Caco-2 (cell line): ENCODE data around the gene FBXL4. TPM values are rescaled to one million over a fixed set of nuclear protein-coding genes. Genes with fewer than 3 reads are reported as not detected.

Experiments used
- BruUV-seq: library from RNA; stranded (reverse); fragments of 400-500 nt; replicated peaks from 2 replicates; lab custom pipeline; 2021; lab: Mats Ljungman, UMichigan
- CTCF ChIA-PET: fragments of 300-600 bp; sonication (Branson Sonifier 250); formaldehyde crosslinking; loops from one replicate; lab custom pipeline; 2022; ENCODE audit warnings: antibody characterized with exemption; lab: Charles Lee
- POLR2A ChIA-PET: fragments of 300-600 bp; sonication (Branson Sonifier 250); formaldehyde crosslinking; loops from one replicate; lab custom pipeline; 2022; ENCODE audit warnings: antibody characterized with exemption; lab: Charles Lee
- DNase-seq, 2 experiments: peaks; one replicate each; pipeline versions ENCODE4 v3.0.0 to v3.0.0-alpha.2; 2020 to 2022
- H3K27me3 ChIP-seq: replicated peaks from 2 replicates; pipeline ENCODE4 v1.6.0; 2011; ENCODE audit warnings: low read length; ENCODE audit not compliant: control insufficient read depth, insufficient read depth
- H3K36me3 ChIP-seq: 2 replicates; pipeline ENCODE4 v1.5.1; 2011; ENCODE audit warnings: low read length; ENCODE audit not compliant: control insufficient read depth, insufficient read depth
- H3K4me1 ChIP-seq: fragments of 250-450 bp; sonication (Bioruptor Pico); 2 replicates; pipeline ENCODE4 v1.5.1; 2020; ENCODE audit warnings: mild to moderate bottlenecking
- H3K4me3 ChIP-seq: 2 replicates; pipeline ENCODE4 v1.5.1; 2011; ENCODE audit warnings: low read depth, mild to moderate bottlenecking, control low read depth, low read length
- H3K9me3 ChIP-seq: fragments of 250-450 bp; sonication (Bioruptor Pico); 2 replicates; pipeline ENCODE4 v1.5.1; 2020; ENCODE audit warnings: mild to moderate bottlenecking, moderate library complexity
- H3K27ac Mint-ChIP-seq: one replicate; pipeline ENCODE4 v1.8.0; 2022; ENCODE audit warnings: mixed read lengths; ENCODE audit not compliant: unreplicated experiment
- H3K27me3 Mint-ChIP-seq: one replicate; pipeline ENCODE4 v1.8.0; 2022; ENCODE audit warnings: mixed read lengths; ENCODE audit not compliant: insufficient read depth, unreplicated experiment
- H3K36me3 Mint-ChIP-seq: one replicate; pipeline ENCODE4 v1.8.0; 2022; ENCODE audit warnings: mild to moderate bottlenecking, mixed read lengths; ENCODE audit not compliant: insufficient read depth, unreplicated experiment
- H3K4me1 Mint-ChIP-seq: one replicate; pipeline ENCODE4 v1.8.0; 2022; ENCODE audit warnings: low read depth, mixed read lengths; ENCODE audit not compliant: unreplicated experiment
- H3K4me3 Mint-ChIP-seq: one replicate; pipeline ENCODE4 v1.8.0; 2022; ENCODE audit warnings: mild to moderate bottlenecking, moderate library complexity, mixed read lengths; ENCODE audit not compliant: unreplicated experiment
- H3K9me3 Mint-ChIP-seq: one replicate; pipeline ENCODE4 v1.8.0; 2022; ENCODE audit warnings: mixed read lengths; ENCODE audit not compliant: unreplicated experiment
- intact Hi-C: fragments of 100-400 bp; cut with micrococcal nuclease; formaldehyde crosslinking; loops from one replicate; pipeline ENCODE4 v1.10.0; 2022; ENCODE audit not compliant: unreplicated experiment
- total RNA-seq: library from RNA; stranded (reverse); gene quantifications from 2 replicates; pipeline ENCODE4 v1.2.3, GENCODE V29; 2022
- TF ChIP-seq, protein P1 (sequence below), 2 experiments: fragments of 200-600 bp in 1 of 2; IDR thresholded peaks; 1 replicate in 1 of 2; 2 replicates in 1 of 2; pipeline versions ENCODE4 v1.5.1 to v1.8.0; 2011 to 2022; ENCODE audit warnings: antibody characterized with exemption in 1 of 2, control low read depth in 1 of 2, inconsistent platforms in 1 of 2, low read depth in 1 of 2, low read length in 1 of 2, mild to moderate bottlenecking in 1 of 2, moderate library complexity in 1 of 2; ENCODE audit not compliant: insufficient read depth in 1 of 2, severe bottlenecking in 1 of 2, unreplicated experiment in 1 of 2

Gene FBXL4
- total RNA-seq, 1 experiment from 2014 or later = 5.9 TPM

DNA sequence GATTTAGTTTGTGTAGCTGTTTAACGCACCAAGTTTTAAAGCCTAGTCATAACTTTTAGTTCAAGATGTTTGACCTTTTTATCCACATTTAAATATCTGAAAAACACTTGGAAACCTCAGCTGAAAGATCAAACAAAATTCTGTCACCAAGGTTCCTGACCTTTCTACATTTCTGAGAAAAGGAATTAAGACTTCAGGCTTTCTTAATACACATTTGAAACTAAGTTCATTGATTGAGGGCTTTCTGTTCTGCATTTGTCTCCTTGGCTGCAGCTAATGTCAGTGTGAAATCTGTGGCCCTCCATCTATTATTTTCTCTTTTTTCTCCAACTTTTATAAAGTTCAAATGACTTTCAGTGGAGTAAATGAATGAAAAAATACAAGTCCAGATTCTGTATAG lies 22.7 kb upstream of the FBXL4 start:
- Mint-ChIP-seq H3K27me3 (peaks cover 4% of the 10 kb centered on the region), H3K4me3 (no peak overlapping the region), H3K9me3 (no peaks in the 10 kb centered on the region), H3K36me3 (no peaks in the 10 kb centered on the region), H3K4me1 (no peaks in the 10 kb centered on the region), H3K27ac (no peak overlapping the region)
- BruUV-seq = no TSS peak
- H3K27me3 ChIP-seq = no peaks in the 10 kb centered on the region
- no peaks in the 10 kb centered on the region for H3K36me3 ChIP-seq
- no peak overlapping the region for H3K4me3 ChIP-seq
- TF ChIP-seq, protein P1, sequence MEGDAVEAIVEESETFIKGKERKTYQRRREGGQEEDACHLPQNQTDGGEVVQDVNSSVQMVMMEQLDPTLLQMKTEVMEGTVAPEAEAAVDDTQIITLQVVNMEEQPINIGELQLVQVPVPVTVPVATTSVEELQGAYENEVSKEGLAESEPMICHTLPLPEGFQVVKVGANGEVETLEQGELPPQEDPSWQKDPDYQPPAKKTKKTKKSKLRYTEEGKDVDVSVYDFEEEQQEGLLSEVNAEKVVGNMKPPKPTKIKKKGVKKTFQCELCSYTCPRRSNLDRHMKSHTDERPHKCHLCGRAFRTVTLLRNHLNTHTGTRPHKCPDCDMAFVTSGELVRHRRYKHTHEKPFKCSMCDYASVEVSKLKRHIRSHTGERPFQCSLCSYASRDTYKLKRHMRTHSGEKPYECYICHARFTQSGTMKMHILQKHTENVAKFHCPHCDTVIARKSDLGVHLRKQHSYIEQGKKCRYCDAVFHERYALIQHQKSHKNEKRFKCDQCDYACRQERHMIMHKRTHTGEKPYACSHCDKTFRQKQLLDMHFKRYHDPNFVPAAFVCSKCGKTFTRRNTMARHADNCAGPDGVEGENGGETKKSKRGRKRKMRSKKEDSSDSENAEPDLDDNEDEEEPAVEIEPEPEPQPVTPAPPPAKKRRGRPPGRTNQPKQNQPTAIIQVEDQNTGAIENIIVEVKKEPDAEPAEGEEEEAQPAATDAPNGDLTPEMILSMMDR (IDR thresholded peaks at IDR 0.05; ENCODE audit: insufficient read depth in 1 of 2, low read depth in 1 of 2, low read length in 1 of 2, severe bottlenecking in 1 of 2, unreplicated experiment in 1 of 2) = no peak
- no peaks in the 10 kb centered on the region for H3K4me1 ChIP-seq
- no peak for DNase-seq
- CTCF ChIA-PET = no interaction called here
- intact Hi-C loops = no loop called here
- POLR2A ChIA-PET = no interaction called here
- H3K9me3 ChIP-seq = no peaks in the 10 kb centered on the region

DNA sequence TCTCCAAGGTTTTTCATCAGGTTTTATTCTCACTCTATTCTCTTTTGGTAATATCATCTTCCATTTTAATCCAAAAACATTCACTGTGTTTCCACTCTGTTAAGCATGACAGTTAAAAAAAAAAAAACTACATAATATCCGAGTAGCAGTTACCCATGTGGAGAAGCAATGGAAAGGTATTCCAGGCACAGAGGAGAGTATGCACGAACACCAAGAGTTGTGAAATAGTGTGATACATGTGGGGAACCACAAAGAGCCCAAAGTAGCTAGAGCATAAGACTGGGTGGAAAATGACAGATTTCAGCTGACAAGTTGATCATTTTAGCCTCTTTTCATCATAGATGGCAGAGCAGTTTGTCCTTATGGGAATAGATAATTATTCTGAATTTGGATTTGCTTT lies 19.9 kb upstream of the FBXL4 start:
- no TSS peak for BruUV-seq
- H3K27ac Mint-ChIP-seq = no peak overlapping the region
- TF ChIP-seq, protein P1 (IDR thresholded peaks at IDR 0.05; ENCODE audit: insufficient read depth in 1 of 2, low read depth in 1 of 2, low read length in 1 of 2, severe bottlenecking in 1 of 2, unreplicated experiment in 1 of 2) = no peak
- Histone ChIP-seq H3K27me3 (no peaks in the 10 kb centered on the region), H3K36me3 (no peaks in the 10 kb centered on the region), H3K4me1 (no peaks in the 10 kb centered on the region), H3K9me3 (no peaks in the 10 kb centered on the region), H3K4me3 (no peak overlapping the region)
- no peak overlapping the region for H3K4me3 Mint-ChIP-seq
- peaks cover 13% of the 10 kb centered on the region for H3K27me3 Mint-ChIP-seq
- CTCF ChIA-PET = no interaction called here
- POLR2A ChIA-PET = no interaction called here
- no peaks in the 10 kb centered on the region for H3K36me3 Mint-ChIP-seq
- H3K9me3 Mint-ChIP-seq = no peaks in the 10 kb centered on the region
- DNase-seq = no peak
- H3K4me1 Mint-ChIP-seq = no peaks in the 10 kb centered on the region
- intact Hi-C loops = no loop called here

DNA sequence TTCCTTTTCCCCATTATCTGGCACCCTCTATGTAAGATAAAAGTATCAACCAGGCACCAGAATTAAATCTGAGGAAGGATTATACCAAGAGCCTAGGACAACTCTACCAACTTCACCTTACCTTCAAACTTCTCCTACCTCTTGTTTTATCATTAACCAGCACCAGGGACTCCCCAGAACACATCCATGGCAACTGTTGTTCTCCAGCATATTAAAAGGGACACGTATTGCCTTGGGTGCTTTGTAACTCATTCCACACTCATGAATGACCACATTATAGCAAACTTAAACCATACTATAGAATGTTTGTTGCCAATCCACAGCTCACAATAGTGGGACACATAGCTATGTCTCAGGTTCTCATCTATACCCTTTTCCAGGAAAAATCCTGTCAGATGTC lies 11.9 kb upstream of the FBXL4 start:
- Mint-ChIP-seq H3K36me3 (no peaks in the 10 kb centered on the region), H3K4me3 (no peak overlapping the region), H3K9me3 (no peaks in the 10 kb centered on the region), H3K27me3 (peaks cover 7% of the 10 kb centered on the region), H3K4me1 (no peaks in the 10 kb centered on the region), H3K27ac (no peak overlapping the region)
- no peaks in the 10 kb centered on the region for H3K9me3 ChIP-seq
- no TSS peak for BruUV-seq
- TF ChIP-seq, protein P1 (IDR thresholded peaks at IDR 0.05; ENCODE audit: insufficient read depth in 1 of 2, low read depth in 1 of 2, low read length in 1 of 2, severe bottlenecking in 1 of 2, unreplicated experiment in 1 of 2) = no peak
- no peak for DNase-seq
- intact Hi-C loops = no loop called here
- no peaks in the 10 kb centered on the region for H3K4me1 ChIP-seq
- ChIA-PET CTCF (no interaction called here), POLR2A (no interaction called here)
- no peaks in the 10 kb centered on the region for H3K36me3 ChIP-seq
- H3K4me3 ChIP-seq = no peak overlapping the region
- no peaks in the 10 kb centered on the region for H3K27me3 ChIP-seq
